ENCODE results near the gene IGF2BP2.
"Not testable (repeated sequence)": the region's sequence is repeated elsewhere in the genome, so short reads cannot be mapped to it uniquely, and the experiment has no call there.

GRCh38 chr3:185638651-185639050 lies 186.2 kb downstream of the IGF2BP2 start:
- TF ChIP-seq, protein P1, sequence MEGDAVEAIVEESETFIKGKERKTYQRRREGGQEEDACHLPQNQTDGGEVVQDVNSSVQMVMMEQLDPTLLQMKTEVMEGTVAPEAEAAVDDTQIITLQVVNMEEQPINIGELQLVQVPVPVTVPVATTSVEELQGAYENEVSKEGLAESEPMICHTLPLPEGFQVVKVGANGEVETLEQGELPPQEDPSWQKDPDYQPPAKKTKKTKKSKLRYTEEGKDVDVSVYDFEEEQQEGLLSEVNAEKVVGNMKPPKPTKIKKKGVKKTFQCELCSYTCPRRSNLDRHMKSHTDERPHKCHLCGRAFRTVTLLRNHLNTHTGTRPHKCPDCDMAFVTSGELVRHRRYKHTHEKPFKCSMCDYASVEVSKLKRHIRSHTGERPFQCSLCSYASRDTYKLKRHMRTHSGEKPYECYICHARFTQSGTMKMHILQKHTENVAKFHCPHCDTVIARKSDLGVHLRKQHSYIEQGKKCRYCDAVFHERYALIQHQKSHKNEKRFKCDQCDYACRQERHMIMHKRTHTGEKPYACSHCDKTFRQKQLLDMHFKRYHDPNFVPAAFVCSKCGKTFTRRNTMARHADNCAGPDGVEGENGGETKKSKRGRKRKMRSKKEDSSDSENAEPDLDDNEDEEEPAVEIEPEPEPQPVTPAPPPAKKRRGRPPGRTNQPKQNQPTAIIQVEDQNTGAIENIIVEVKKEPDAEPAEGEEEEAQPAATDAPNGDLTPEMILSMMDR (IDR thresholded peaks at IDR 0.05; ENCODE audit: low read length), result not testable (repeated sequence)
- not testable (repeated sequence) for TF ChIP-seq EZH2 (optimal IDR thresholded peaks at IDR 0.05; ENCODE audit: low read depth, low read length); EZH2phosphoT487 (IDR thresholded peaks at IDR 0.05; ENCODE audit: low read length)

All from MM.1S (cell line).